ENCODE measurements around the gene SLC35F3.
"Not testable (repeated sequence)": the region's sequence is repeated elsewhere in the genome, so short reads cannot be mapped to it uniquely, and the experiment has no call there.

SLC35F3 gene

GRCh38 chr1:233904633-233905415 is at the start of gene SLC35F3:
Gene SLC35F3, plus strand, starts transcription at chr1:233904676.
- peak in 11 of 51 donors; percentile 2 to 28 (median 13) for DNase-seq

DNA sequence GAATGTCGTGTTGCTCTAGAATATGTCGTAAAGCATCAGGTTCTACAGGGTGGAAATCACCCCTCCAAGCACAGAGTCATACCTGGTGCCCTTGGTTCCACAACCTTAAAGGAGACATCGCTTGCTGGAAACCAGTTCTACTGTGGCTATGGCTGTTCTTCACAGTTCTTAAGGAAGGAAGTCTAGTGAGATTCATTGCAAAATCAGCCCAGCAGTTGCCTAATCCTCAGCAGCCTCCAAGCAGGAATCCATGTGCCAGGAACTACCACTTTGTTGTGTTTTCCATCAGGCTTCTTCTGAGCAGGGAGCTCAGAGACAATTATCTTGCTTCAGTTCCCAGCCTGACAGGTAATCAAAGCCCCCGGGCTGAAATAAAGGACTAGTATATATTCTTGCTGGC is 45.0 kb upstream of the SLC35F3 start:
- no peak for DNase-seq

GRCh38 chr1:233863901-233864545 is 40.5 kb upstream of the SLC35F3 start:
- DNase-seq = no peak

DNA sequence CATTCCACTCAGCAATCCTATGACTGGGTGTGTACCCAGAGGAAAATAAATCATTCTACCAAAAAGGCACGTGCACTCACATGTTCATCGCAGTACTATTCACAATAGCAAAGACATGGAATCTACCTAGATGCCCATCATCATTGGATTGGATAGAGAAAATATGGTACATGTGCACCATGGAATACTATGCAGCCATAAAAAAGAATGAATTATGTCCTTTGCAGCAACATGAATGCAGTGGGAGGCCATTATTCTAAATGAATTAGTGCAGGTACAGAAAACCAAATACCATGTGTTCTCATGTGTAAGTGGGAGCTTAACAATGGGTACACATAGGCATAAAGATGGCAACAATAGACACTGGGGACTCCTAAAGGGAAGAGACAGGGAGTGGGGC is 39.9 kb upstream of the SLC35F3 start:
- DNase-seq = no peak

DNA sequence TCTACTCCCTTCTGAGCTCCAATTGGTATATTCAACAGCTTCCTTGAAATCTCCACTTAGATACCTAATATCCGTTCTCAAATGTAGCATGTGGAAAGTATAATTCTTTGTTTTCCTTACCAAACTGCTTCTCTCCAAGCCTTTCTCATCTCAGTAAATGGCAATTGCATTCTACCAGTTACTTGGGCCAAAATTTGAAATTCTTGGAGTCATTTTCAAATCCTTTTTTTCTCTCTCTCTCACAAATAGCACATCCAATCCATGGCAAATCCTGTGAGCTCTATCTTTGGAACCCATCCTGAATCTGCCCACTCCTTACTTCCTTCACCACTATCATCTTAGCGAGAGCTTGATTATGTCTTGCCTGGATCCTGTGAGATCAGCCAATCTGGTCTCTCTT is 39.3 kb upstream of the SLC35F3 start:
- peak in 1 of 51 donors; percentile 13 for DNase-seq

GRCh38 chr1:233865902-233866301 is 38.6 kb upstream of the SLC35F3 start:
- peak in 1 of 51 donors; percentile 1 for DNase-seq

- no peak for DNase-seq
Observed at GRCh38 chr1:233867028-233867427, 37.4 kb upstream of the SLC35F3 start.

DNA sequence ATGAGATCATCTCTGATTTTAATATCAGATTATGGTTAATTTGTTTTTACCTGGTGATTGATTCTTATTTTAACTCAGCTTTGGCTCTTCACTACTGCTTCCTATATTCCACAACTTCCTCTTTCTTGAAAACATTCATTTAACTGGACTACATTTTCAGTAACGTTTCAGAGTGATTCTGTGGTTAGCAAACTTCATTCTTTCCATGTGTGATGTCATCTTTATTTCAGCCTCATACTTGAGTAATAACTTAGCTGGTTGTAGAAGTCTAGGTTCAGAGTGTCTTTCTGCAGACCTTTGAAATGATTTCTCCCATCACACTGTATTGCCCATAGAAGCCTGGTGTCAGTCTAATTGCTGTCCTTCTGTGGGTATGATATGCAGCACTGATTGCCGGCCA is 36.0 kb upstream of the SLC35F3 start:
- DNase-seq = no peak

GRCh38 chr1:233869680-233870079 is 34.8 kb upstream of the SLC35F3 start:
- no peak for DNase-seq

GRCh38 chr1:233873666-233874065 is 30.8 kb upstream of the SLC35F3 start:
- DNase-seq = no peak

GRCh38 chr1:233879841-233880240 is 24.6 kb upstream of the SLC35F3 start:
- DNase-seq = no peak

DNA sequence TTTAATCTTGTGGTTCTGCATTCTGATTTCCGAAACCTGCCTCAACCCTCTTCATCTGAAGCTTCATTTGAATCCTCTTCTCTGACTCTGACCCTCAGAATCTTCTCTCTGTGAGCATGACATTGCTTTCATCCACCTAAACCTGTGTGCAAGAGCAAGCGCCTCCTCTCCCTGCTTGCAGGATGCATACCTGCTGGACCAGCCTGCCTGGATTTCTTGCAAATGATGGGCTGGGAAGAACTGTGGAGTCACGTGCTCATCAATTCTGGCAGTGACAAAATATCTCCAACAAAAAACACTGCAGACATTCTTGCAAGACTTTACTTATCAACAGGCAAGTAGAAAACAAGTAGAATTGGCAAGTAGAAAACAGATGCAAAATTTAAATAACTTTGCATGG is 20.8 kb upstream of the SLC35F3 start:
- DNase-seq = no peak

DNA sequence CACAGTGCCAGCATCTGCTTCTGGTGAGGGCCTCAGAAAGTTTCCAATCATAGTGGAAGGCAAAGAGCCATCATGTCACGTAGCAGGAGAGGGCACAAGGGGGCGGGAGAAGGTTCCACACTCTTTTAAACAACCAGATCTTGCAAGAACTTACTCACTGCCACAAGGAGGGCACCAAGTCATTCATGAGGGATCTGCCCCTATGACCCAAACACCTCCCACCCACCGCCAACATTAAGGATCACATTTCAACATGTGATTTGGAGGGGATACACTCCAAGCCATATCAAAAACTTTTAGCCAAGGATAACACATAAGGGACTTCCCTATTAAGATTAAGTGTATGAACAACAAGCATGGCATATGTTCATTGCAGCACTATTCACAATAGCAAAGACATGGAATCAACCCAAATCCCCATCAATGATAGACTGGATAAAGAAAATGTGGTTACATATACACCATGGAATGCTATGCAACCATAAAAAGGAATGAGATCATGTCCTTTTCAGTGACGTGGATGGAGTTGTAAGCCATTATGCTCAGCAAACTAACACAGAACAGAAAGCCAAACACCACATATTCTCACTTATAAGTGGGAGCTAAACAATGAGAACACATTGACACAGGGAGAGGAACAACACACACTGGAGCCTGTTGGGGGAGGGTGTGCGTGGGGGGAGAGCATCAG is 19.9 kb upstream of the SLC35F3 start:
- no peak for DNase-seq

DNA sequence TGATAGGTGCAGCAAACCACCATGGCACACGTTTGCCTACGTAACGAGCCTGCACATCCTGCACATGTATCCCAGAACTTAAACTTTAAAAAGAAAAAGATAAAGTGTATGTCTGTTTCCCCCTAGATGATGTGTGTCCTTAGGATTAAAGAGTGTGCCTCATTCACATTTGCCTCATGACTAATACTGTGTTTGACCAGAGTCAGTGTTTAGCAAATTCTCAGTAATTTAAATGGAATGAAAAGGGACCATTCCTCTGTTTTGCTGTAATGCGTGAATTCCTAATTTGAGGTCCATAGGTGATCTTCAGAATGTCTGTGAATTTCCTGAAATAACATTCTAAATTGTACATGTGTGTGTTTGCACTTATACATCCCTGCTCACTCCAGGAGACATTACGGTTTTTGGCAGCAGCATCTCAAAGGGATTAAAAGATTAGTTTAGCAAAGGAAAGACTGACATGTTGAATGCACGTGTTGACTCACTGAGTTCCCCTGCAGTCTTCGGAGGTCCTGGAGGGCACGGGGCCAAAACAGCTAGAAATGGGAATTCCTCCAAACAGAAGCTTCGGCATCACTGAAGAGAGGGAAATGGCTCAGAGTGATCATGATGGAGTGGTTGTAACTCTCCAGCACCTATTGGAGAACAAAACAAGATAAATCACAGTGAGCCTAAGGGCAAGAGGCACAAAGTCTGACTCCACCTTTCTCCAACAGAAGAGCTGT is 19.1 kb upstream of the SLC35F3 start:
- DNase-seq = no peak

DNA sequence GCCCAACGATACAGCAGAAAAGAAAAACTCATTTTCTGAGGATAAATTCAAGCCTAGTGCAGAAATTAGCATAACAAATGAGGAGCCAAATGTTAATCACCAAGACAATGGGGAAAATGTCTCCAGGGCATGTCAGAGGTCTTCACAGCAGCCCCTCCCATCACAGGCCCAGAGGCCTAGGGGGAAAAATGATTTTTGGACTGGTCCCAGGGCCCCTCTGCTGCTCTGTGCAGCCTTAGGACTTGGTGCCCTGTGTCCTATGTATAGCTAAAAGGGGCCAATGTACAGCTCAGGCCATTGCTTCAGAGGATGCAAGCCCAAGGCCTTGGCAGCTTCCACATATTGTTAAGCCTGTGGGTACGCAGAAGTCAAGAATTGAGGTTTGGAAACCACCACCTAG is 13.3 kb upstream of the SLC35F3 start:
- not testable (repeated sequence) for DNase-seq

GRCh38 chr1:233897325-233898162 is 6.9 kb upstream of the SLC35F3 start:
- no peak for DNase-seq

- DNase-seq = no peak
Observed at GRCh38 chr1:233901495-233901894, 3.0 kb upstream of the SLC35F3 start.

- DNase-seq = peak in 2 of 51 donors; percentile 9 to 30
Observed at GRCh38 chr1:233905416-233906051, 1.1 kb downstream of the SLC35F3 start.

DNA sequence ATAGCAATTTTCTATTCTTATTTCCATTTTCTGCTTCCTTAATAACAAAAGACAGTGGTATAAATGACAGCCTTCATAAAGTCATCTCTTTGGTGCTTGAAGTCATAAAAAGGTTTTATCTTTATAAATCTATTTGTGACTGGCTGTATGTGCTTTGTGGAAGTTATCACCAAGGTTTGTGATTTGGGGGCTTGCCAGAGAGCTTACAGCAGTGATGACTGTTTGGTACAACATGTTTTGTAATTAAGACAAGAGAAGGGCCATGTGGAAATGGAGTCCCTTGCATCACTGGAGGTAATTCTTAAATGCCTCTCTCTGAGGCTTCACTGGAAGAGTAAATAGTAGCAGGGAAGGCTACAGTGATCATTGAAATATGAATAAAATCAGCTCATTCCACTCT is 2.7 kb downstream of the SLC35F3 start:
- DNase-seq = no peak

- DNase-seq = no peak
Observed at GRCh38 chr1:233908092-233908491, 3.6 kb downstream of the SLC35F3 start.

Data from hypothalamus (tissue), 51 donors.